Posterior vena cava (tissue), 2 donors: ENCODE data around the gene TFB2M. TPM values are rescaled to one million over a fixed set of nuclear protein-coding genes. Genes with fewer than 3 reads are reported as not detected.

ENCODE experiments used
- DNase-seq: peaks from one replicate; pipeline ENCODE4 v3.0.0-alpha.2; 2020; ENCODE audit warnings: low spot score
- intact Hi-C, 2 donors: fragments of 100-400 bp; cut with DNase I; formaldehyde crosslinking; loops; one replicate each; pipeline versions ENCODE4 v1.14.1 to v1.14.2; 2022 to 2023
- total RNA-seq, 2 donors: library from RNA; stranded (reverse); fragmentation: NEBNext Ultra II Directional; extraction: Animal tissue kit (Norgen Biotek cat#: 25700); gene quantifications; one replicate each; pipeline ENCODE4 v1.2.1, GENCODE V29; 2021
- donor health status: DM: yes; HTN: yes; CAD: no.
- donor health status: DM: yes; HTN: yes; CAD: no.

The TFB2M gene
- total RNA-seq, 2 donors from 2014 or later, result 6.9 to 7.3 TPM

DNA sequence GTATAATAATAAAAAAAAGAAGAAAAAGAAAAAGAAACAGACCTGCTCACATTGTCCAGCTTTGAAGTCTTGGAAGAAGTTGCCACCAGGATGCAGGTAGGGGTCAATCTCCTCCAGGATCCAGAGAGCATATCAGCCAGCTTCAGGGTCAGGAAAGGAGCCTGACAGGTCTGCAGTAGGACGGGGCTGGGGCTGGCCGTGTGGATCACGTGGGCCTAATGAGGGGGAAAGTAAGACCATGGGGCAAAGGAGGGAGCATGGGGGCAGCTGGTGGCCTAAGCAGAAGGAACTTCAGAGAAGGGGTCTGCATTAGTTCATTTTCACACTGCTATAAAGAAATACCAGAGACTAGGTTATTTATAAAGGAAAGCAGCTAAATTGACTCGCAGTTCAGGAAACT, 39.7 kb downstream of the TFB2M start:
- DNase-seq, result no peak
- intact Hi-C loops, result no loop called here

DNA sequence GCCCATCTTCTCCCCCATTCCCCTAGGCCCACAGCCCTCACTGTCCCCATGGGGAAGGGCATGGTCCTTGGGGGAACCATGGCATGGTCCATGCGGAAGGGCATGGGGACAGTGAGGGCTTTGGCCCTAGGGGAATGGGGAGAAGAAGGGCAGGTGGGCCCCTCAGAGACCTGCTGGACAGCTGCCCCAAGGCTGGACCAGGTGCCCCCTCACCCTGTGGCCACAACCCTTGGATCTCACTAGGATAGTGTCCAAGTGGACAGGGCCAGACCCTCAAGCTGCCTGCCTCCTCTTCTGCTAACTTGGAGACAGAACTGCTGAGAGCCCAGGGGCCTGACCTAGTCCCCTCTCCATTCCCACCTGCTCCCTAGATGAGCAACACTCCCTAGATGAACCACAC, 46.5 kb downstream of the TFB2M start:
- intact Hi-C loops, result no loop called here
- DNase-seq, result no peak

DNA sequence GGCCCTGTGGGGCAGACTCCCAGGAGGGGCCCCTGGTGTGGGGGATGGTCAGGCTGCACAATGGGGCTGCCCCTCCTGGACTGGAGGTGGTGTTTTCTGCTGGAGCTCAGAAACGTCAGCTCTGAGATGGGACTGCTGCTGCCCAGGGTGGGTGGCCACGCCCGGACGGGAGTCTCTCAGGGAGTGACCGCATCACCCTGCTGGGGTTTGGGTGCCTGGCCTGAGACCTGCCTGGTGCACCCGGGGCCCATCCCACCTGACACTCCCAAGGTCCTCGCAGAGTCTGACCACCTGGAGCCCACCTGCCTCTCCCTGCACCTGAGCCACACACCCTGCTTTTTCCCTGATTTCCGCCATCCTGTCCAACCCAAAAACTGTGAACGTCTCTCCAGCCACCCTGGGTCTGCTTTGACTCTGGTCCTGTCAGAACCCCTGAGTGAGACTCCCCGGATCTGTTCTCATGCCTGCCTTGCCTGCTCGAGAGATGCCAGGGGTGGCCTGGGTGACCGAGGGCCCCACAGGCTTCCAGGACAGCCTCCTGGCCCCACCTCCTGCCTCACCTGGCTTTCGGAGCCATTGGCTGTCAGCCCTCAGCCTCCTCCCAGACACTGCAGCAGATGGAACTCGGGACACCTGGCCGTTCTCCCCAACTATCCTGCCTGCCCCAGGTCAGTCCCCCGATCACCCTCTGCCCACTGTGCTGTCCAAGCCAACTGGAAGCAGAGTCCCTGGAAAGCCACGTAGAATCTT, 47.4 kb downstream of the TFB2M start:
- no peak for DNase-seq
- intact Hi-C loops, result no loop called here

DNA sequence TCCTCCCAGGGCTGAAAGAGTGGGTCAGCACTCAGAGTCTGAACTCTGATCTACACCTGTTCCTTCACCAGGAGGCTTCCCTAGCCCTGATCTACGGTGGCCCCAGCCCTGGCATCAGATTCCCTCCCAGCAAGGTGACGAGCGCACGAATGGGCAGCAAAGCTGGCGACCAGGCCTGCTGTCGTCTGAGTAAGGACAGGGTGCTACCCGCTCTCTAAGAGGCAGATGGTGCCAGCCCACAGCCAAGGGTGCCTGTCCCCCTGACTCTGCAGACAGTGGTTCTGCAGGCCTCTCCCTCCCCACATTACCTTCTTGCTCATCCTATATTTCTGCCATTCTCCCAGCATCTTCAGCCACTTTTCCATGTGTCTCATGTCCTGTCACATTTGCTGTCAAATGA, 48.7 kb downstream of the TFB2M start:
- DNase-seq, result no peak
- intact Hi-C loops, result no loop called here

DNA sequence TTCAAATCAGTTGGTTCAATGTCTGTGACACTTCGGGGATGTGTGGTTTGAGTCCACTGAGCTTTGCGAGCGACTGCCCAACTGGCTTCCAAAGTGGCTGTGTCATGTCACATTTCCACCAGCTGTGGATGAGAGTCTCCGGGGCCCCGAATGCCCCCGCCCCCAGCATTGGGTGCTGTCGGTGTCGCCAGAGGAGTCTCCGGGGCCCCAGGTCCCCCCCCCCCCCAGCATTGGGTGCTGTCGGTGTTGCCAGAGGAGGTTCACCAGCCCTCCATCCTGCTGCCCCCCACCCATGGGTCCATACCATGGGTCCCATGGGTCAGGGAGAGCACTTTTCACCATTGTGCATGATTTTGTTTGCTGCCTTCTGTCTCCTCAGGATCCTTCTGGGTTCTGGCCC, 49.9 kb downstream of the TFB2M start:
- intact Hi-C loops, result no loop called here

DNA sequence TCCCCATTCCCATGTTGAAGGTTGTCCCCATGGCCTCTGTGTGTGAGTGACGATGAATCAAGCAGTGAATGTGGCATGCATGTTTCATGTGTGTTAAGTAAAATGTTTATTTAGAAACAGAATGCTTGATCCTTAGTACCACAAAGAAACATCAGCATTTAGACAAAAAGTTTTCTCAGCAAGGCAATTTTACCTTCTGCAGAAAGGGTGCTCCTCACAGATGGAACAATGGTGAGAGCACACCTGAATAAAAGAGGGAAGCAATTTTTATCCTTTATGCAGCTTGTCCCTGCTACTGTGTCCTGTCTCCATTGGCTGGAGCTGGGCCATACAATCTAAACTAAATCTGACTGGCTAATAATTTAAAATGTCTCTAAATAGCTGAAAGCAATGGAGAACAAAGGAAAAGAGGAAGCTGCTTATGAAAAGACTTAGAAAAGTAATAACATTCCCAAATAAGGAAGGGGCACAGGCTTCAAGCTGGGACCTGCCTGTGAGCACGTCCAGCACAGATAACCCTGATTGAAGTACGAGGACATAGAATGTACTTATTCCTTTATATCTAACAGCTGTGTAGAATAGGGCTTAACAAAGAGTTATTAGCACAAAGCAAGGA, 50.6 kb downstream of the TFB2M start:
- no peak for DNase-seq
- intact Hi-C loops, result no loop called here

More for the DNA sequence above, 49.9 kb downstream of the TFB2M start:
- DNase-seq, result no peak

DNA sequence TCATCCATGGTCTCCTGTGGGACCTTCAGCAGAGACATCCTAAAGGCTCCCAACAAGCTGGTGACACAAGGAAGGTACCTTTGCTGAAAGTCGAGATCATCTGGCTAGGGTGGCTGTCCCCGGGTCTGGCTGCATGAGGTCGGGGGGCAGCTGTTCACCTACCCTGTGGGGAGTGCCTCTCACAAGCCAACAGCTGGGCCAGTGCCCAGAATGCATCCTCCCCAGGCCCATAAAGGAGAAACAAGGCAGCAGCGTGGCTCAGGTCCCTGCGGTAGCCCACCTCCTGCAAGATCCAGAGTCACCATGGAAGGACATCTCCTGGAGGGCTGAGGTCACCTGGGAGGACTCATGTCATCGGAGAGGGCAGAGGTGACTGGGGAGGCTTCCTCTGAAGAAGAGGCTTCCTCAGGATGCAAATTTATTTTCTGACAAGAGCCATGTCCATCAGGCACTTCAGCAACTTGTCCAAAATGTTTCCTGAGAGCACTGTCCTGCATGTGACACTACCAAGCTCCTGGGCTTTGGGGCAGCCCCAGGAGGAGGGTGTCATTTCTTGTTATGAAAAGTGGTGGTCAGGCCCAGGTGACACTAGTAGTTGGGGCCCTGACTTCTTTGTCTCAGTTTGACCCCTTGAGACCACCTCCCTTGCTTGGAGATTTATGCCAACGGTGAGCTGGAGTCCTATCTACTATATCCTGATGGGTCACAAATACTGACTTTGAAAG, 52.3 kb downstream of the TFB2M start:
- DNase-seq, result no peak
- intact Hi-C loops, result no loop called here

DNA sequence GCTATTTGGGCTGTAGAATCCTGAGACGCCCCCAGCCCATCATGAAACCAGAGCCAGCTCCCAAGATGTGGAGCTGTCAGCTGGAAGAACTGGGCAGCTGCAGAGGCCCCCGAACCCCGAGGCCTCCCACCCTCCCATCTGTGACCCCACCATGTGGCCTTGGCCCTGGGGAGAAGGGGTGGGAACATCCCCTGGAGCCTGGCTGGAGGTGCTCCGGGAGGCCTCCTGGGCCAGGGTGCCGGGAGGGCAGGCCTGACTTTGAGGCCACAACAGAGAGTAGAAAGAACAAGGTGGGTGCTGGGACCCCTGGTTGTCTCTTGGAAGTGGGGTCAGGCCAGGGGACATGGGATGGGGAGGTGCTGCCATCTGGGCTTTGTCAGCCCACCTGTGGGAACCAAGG, 53.0 kb downstream of the TFB2M start:
- no peak for DNase-seq

DNA sequence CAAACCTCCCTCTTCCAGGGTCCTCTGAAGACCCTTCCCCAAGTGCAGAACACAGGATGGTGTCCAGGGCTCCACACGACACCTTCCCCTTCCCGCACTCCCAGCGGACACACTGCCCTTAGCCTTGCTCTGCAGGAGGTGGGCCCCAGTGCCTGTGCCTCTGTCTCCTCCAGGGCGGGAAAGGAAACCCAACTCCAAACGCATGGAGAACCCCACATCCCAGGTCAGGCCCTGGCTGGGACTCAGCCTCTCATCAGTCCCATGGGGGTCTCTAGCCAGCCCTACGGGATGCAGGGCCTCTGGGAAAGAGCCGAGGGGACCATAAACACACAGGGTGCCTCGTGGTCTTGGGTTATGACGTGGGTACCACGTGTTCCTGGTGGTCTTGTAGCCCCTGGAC, 53.4 kb downstream of the TFB2M start:
- DNase-seq, result no peak
- intact Hi-C loops, result no loop called here

More for the DNA sequence above, 53.0 kb downstream of the TFB2M start:
- intact Hi-C loops, result no loop called here

DNA sequence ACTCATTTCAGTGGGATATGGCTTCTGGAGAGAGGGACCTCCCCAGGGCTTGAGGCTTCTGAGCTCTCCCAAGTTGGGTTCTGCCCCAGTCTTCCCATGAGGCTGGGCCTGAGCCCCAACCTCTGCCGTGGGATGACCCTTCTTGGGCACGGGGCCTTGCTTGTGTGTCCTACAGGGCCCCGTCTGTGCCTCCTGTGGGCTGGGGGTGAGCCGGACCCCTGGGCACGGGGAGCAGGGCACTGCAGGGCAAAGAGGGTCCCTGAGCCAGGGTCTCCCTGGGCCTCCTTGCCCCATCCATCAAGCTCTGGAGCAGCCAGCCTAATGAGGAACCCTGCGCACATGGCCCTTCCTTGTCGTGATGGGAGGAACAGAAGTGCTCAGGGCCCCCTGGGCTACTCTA, 53.8 kb downstream of the TFB2M start:
- no peak for DNase-seq
- intact Hi-C loops, result no loop called here

DNA sequence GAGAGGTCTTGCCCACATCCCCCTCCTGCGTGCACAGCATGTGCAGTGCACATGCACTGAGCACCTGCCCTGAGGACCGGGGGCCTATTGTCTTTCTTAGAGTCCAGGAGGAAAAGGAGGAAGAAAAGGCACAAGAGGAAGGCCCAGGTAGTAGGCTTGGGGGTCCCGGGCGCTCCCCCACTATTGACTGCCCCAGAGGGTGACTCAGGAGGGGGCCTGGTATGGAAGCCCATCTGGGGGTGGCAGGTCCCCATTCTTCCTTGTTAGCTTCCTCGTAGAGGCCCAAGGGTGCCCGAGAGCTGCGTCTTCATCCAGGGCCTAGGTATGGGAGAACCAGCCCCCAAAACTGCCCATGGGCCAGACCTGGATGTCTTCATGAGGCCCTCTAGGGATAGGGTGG, 54.9 kb downstream of the TFB2M start:
- DNase-seq, result no peak
- intact Hi-C loops, result no loop called here

DNA sequence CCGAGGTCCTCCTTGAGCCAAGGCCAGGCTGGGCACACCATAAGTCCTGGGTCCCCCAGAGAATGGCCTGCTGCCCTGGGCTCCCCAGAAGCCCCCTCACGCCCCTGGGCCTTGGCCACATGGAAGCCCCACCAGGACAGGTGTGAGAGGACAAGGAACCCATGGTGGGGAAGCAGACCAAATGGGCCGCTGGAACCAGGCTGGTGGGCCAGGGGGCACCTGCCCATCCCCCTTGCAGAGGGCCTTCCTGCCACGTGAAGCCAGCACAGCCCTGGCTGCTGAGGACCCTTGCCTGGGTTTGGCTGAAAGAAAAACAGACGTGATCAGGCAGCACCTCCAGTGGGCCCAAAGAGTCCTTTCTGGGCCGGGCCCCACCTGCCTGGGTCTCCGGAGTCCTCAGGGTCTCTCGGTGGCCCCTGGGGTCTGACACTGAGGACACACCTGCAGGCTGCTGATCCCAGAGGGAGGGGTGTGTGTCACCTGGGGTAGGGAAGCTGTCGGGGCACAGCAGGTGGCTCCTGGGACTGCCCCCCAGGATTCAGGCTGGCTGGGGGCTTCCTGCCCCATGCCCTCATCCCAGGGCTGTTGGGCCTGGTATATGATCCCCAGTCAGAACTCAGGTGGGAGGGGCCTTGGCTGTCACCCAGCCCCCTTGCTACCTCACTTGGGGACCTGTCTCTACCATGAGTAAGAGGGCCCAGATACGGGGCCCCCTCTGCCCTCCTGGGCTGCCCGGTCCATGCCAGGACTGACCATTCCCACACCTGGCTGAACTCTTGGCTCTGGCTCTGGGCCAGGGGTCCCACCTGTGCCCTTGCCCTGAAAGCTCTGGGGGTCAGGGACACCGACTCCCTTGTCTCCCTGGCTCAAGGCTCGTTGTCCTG, 55.7 kb downstream of the TFB2M start:
- DNase-seq, result no peak
- intact Hi-C loops, result no loop called here

DNA sequence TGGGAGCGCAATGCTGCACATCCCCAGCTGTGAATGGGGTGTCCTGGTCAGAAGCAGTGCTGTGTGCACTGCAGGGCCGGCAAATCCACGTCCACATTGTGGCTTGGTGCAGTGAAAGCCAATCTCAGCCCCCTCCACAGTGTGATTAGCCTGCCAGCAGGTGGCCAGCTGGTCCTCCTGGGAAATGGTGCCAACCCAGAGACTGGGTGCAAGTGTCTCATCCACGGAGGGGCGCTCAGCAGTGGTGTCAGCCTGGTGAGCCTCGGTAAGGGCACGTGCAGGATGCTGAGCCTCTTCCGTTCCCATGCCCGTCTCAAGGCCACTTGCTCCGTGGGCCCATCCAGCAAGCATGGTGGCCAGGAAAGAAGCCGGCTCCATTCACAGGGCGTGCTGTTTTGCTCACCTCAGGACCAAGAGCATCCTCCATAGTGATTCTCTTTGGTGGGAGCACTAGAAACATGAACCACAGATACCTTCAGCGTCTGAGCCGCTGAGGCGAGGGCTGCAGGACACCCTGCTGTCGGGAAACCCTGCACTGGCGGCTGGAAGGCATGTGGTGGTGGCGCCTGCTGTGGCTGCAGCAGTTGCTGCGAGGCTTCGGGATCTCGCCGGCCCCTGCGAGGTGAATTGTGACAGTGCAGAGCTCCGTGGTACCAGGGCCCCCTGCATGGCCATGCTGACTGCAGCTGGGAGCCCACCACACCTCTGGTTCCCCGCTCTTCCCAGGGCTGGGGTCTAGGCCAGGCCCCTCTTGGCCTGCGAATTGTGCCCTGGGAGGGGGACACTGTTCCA, 57.0 kb downstream of the TFB2M start:
- intact Hi-C loops, result no loop called here
- DNase-seq, result no peak

DNA sequence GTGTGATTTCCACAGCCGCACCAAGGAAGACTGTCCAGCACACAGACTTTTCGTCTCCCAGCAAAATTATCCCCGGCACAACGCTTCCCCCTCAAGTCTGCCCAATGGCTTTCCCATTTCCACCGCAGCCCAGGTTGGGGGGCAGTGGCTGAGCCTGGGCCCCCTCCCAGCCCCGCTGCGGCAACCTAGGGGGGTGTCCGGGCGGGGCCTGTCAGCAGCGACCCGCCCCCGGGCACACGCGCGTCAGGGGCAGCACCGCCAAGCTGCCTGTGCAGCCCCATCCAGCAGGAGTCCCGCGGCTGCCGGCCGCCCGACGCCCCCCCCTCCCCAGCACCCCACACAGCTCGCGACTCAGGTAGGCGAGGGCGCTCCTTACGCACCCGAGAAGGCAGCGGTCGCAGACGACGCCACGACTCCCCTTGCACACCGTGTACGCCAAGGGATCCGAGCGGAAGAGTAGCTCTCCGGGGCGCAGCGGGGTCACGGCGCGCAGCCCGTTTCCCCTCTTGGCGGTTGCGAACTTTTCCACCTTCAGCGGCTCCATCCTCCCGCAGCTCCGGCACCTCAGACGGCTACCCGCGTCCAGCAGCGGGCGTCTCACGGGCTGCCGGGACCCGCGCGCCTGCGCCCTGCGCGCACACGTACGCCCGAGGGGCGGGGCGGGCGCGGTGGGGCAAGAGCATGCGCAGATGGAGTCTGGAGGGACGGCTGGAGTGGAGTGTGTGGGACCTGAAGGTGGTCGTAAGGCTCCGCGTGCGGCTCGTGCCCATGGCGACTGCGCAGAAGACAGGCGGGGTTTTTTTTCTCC, 59.2 kb downstream of the TFB2M start, which contains the start of gene SMYD3:
TSS of gene SMYD3 (minus strand) at position 606 of the 808 bp plus-strand sequence.
- DNase-seq, result peak; percentile 89
- intact Hi-C loops, result no loop called here

DNA sequence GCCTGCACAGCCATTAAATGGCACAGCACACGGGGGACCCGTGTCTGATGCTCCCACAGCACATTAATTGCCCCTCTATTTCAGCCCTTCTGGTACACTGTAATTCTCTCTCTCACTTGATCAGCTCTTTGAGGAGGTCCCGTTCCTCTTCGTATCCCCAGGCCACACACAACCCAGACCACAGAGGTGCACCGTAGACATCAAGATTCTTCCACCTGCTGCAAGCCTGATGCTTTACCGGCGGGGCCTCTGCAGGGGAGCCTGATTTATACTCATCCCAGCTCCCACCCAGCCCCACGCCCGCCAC, 59.7 kb downstream of the TFB2M start:
- no peak for DNase-seq
- intact Hi-C loops, result no loop called here

DNA sequence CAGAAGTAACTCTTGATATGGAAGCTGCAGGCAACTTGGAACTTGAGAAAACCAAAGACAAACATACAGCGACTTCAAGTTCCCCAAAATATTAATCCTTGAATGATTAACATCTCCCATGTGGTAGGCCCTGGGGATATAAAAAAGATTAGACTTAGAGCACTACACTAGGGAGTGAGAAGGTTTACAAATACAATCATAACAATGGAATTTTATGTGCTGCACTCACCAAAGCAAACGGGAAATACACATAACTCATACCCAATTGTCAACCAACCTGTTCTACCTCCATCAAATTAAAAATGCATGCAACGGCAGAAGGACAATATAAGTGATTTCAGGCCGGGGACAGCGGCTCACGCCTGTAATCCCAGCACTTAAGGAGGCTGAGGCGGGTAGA, 62.7 kb downstream of the TFB2M start:
- intact Hi-C loops, result loop anchor here in 1 of 2 donors (5.0 kb wide), 1 partner anchor 189 kb away; no protein-coding TSS in a partner anchor
- no peak for DNase-seq

DNA sequence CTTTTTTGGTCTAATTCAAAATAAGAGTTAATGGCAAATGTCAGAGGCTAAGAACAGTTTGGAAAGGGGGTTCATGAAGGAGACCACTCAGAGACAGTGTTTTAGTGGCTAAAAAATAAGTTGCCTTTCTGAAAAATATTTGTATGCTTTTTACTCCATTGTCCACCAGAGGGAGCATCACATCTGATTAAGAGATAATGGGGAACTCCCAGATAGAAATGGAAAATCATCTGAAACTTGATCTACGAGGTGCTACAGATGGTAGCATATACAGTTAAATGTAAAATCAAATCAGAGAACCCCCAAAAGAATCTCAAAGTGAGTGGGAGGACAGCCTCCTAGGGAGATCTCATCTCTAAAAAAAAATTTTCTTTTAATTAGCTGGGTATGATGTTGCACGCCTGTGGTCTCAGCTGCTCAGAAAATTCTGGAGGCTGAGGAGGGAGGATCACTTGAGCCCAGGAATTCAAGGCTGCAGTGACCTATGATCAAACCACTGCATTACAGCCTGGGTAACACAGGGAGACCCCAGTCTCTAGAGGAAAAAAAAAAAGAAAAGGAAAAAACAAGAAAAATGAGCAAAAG, 68.6 kb downstream of the TFB2M start:
- intact Hi-C loops, result loop anchor here in 1 of 2 donors (5.0 kb wide), 1 partner anchor 200 kb away; no protein-coding TSS in a partner anchor
- DNase-seq, result no peak
